ENCODE results near the gene PKD2L1. TPM values are rescaled to one million over a fixed set of nuclear protein-coding genes. Genes with fewer than 3 reads are reported as not detected.

PKD2L1 gene
- total and polyA plus RNA-seq, 10 of the 15 experiments (the other 5 are each of a cell fraction or from before 2014, with no cell fraction given) = 0.05 to 0.17 (median 0.08) TPM; not detected in 6

- in situ Hi-C loops (cut with MboI) (no loop called here), intact Hi-C loops (cut with micrococcal nuclease; ENCODE audit: unreplicated experiment) (loop anchor here (1.0 kb wide), 1 partner anchor 34 kb away; no protein-coding TSS in a partner anchor)
- ChIA-PET CTCF (interaction anchor here (0.6 to 3.8 kb wide), 20 partner anchors 9 to 437 kb away, joined by 3 to 33 read pairs (median 4); no protein-coding TSS in a partner anchor), POLR2A (no interaction called here), SMC1A (ENCODE audit: uncharacterized antibody, unreplicated experiment) (interaction anchor here (0.6 to 1.5 kb wide), 8 partner anchors 24 to 135 kb away, joined by 3 to 7 read pairs (median 4); no protein-coding TSS in a partner anchor), RAD21 (ENCODE audit: unreplicated experiment) (interaction anchor here (0.6 to 2.1 kb wide), 9 partner anchors 13 to 215 kb away, joined by 3 to 12 read pairs (median 4); no protein-coding TSS in a partner anchor)
- Histone ChIP-seq H3K4me3 (no peak overlapping the region), H3K4me2 (ENCODE audit: control insufficient read depth, insufficient read depth) (no peak overlapping the region), H3K4me1 (ENCODE audit: control insufficient read depth, insufficient read depth, low read length) (no peaks in the 10 kb centered on the region), H4K20me1 (ENCODE audit: control insufficient read depth, insufficient read depth) (no peaks in the 10 kb centered on the region), H3K9ac (ENCODE audit: control insufficient read depth, insufficient read depth, low read length) (no peak overlapping the region), H3K27ac (ENCODE audit: control insufficient read depth, insufficient read depth) (no peak overlapping the region), H2AFZ (ENCODE audit: control insufficient read depth, low read depth, low read length) (no peak overlapping the region), H3K27me3 (replicated peaks in 1 of 2; ENCODE audit: control insufficient read depth in 2 of 2, insufficient read depth in 2 of 2, low read length in 1 of 2) (no peaks in the 10 kb centered on the region; a peak in 2 of 4 replicates), H3K79me2 (ENCODE audit: control insufficient read depth, insufficient read depth, low read length) (no peaks in the 10 kb centered on the region), H3K9me3 (replicated peaks; ENCODE audit: control insufficient read depth, insufficient read depth, low read length) (no peaks in the 10 kb centered on the region; the same call in 2 of the 3 replicates), H3K36me3 (ENCODE audit: control insufficient read depth in 2 of 2, insufficient read depth in 2 of 2, low read length in 1 of 2) (no peaks in the 10 kb centered on the region)
- no peak for DNase-seq (ENCODE audit: low read depth, low spot score)
- no TSS peak for BruUV-seq (replicated peaks)
- 31% methylated on average over 7 of the region's 7 CpGs for WGBS (ENCODE audit: insufficient coverage, insufficient replicate concordance, low lambda C conversion rate, missing lambda C conversion rate)
- peak; percentile 92 for FAIRE-seq
- peak; percentile 74 for ATAC-seq
- TF ChIP-seq CTCF (IDR thresholded peaks at IDR 0.05 in 2 of 3, conservative IDR thresholded peaks at IDR 0.05 in 1 of 3; ENCODE audit: control insufficient read depth in 2 of 3, extremely low read depth in 1 of 3, insufficient read depth in 1 of 3, low read depth in 3 of 3, low read length in 3 of 3) (peak; percentile 59 to 61 (median 60)), NFXL1 (IDR thresholded peaks at IDR 0.05; ENCODE audit: borderline replicate concordance) (no peak), RB1 (IDR thresholded peaks at IDR 0.05; ENCODE audit: borderline replicate concordance) (no peak), FOXM1 (IDR thresholded peaks at IDR 0.05; ENCODE audit: low read depth, low read length) (no peak), POU2F2 (IDR thresholded peaks at IDR 0.05; ENCODE audit: borderline replicate concordance, low read depth, low read length) (no peak), LARP7 (IDR thresholded peaks at IDR 0.05) (no peak), RCOR1 (conservative IDR thresholded peaks at IDR 0.05; ENCODE audit: low read depth, low read length) (no peak), POLR2AphosphoS5 (IDR thresholded peaks at IDR 0.05; ENCODE audit: low read length) (no peak), KLF5 (IDR thresholded peaks at IDR 0.05; ENCODE audit: partially characterized antibody) (no peak), RAD21 (IDR thresholded peaks at IDR 0.05; ENCODE audit: insufficient read depth, low read depth, low read length) (peak; percentile 73), JUNB (IDR thresholded peaks at IDR 0.05) (no peak), ELK1 (IDR thresholded peaks at IDR 0.05; ENCODE audit: low read depth, low read length) (no peak), BRCA1 (IDR thresholded peaks at IDR 0.05; ENCODE audit: low read depth, low read length) (no peak), KDM1A (IDR thresholded peaks at IDR 0.05; ENCODE audit: borderline replicate concordance) (no peak), NRF1 (conservative IDR thresholded peaks at IDR 0.05; ENCODE audit: low read depth, low read length) (no peak)
- TF ChIP-seq, protein P1, sequence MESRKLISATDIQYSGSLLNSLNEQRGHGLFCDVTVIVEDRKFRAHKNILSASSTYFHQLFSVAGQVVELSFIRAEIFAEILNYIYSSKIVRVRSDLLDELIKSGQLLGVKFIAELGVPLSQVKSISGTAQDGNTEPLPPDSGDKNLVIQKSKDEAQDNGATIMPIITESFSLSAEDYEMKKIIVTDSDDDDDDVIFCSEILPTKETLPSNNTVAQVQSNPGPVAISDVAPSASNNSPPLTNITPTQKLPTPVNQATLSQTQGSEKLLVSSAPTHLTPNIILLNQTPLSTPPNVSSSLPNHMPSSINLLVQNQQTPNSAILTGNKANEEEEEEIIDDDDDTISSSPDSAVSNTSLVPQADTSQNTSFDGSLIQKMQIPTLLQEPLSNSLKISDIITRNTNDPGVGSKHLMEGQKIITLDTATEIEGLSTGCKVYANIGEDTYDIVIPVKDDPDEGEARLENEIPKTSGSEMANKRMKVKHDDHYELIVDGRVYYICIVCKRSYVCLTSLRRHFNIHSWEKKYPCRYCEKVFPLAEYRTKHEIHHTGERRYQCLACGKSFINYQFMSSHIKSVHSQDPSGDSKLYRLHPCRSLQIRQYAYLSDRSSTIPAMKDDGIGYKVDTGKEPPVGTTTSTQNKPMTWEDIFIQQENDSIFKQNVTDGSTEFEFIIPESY (IDR thresholded peaks at IDR 0.05) = no peak
Observed at GRCh38 chr10:100303724-100304319, 26.2 kb downstream of the PKD2L1 start.
